K562 (cell line): ENCODE measurements around the gene MTCH2. TPM values are rescaled to one million over a fixed set of nuclear protein-coding genes. Genes with fewer than 3 reads are reported as not detected.

Experiments
- BMI1 ChIP-seq: fragments of 150-350 bp; IDR thresholded peaks from 2 replicates; pipeline ENCODE4 v1.6.1; 2014; ENCODE audit warnings: low read length
- CEBPZ ChIP-seq: fragments of 150-350 bp; IDR thresholded peaks from 2 replicates; pipeline ENCODE4 v1.6.1; 2014; ENCODE audit warnings: low read depth, mild to moderate bottlenecking, low read length, borderline replicate concordance
- ELF2 ChIP-seq: fragments of 250-450 bp; sonication (Bioruptor Pico); IDR thresholded peaks from 2 replicates; pipeline ENCODE4 v1.5.0; 2021; ENCODE audit warnings: mild to moderate bottlenecking
- KAT2B ChIP-seq: IDR thresholded peaks from one replicate; pipeline ENCODE4 v1.6.1; 2012; ENCODE audit warnings: low read depth, mild to moderate bottlenecking, control low read depth, inconsistent platforms, low read length, moderate library complexity
- NFYB ChIP-seq: IDR thresholded peaks from 2 replicates; pipeline ENCODE4 v1.6.1; 2011; ENCODE audit warnings: mild to moderate bottlenecking, moderate library complexity; ENCODE audit not compliant: insufficient read length; ENCODE audit errors: extremely low read depth
- TRIM24 ChIP-seq, 2 experiments: fragments of 450-650 bp; IDR thresholded peaks; 2 replicates each; pipeline ENCODE4 v1.6.1; 2016
- ZBTB1 ChIP-seq: sonication (generic); formaldehyde crosslinking; IDR thresholded peaks from 2 replicates; pipeline ENCODE4 v1.8.1; 2023; ENCODE audit warnings: missing genetic modification reagents, low read depth, mild to moderate bottlenecking, borderline replicate concordance
- ZNF140 ChIP-seq: fragments of 250-450 bp; sonication (Bioruptor Pico); IDR thresholded peaks from 2 replicates; pipeline ENCODE4 v1.8.0; 2021; ENCODE audit warnings: moderate library complexity, mild to moderate bottlenecking, inconsistent platforms
- ZNF146 ChIP-seq: IDR thresholded peaks from one replicate; pipeline ENCODE4 v1.6.1; 2018; ENCODE audit warnings: missing compliant biosample characterization; ENCODE audit not compliant: unreplicated experiment
- ZNF23 ChIP-seq: fragments of 250-450 bp; sonication (Bioruptor Pico); IDR thresholded peaks from 2 replicates; pipeline ENCODE4 v1.4.0; 2020; ENCODE audit warnings: mild to moderate bottlenecking
- ZNF232 ChIP-seq: sonication (generic); formaldehyde crosslinking; IDR thresholded peaks from 2 replicates; pipeline ENCODE4 v1.8.0; 2022; ENCODE audit warnings: mild to moderate bottlenecking, missing genetic modification reagents
- ZNF318 ChIP-seq, 2 experiments: fragments of 450-650 bp; IDR thresholded peaks; 2 replicates each; pipeline ENCODE4 v1.6.1; 2016; ENCODE audit warnings: mild to moderate bottlenecking in 2 of 2, borderline replicate concordance in 1 of 2, low read depth in 1 of 2, moderate library complexity in 1 of 2
- ZNF444 ChIP-seq: fragments of 250-450 bp; sonication (Bioruptor Pico); IDR thresholded peaks from 2 replicates; pipeline ENCODE4 v1.4.0; 2020; ENCODE audit warnings: mild to moderate bottlenecking, moderate library complexity
- ZNF695 ChIP-seq: fragments of 450-650 bp; formaldehyde crosslinking; IDR thresholded peaks from 2 replicates; pipeline ENCODE4 v1.4.0; 2020; ENCODE audit warnings: mild to moderate bottlenecking, moderate library complexity
- polyA plus RNA-seq, 8 experiments: library from polyadenylated mRNA; depleted of rRNA in 4 of 8; stranded (reverse) in 5 of 8; unstranded in 3 of 8; fragments of >200 nt; fragmentation: Nextera tagmentation in 2 of 8; fragmentation: Illumina TruSeq in 1 of 8; extraction: Ambion mirVana in 2 of 8; extraction: Trizol in 1 of 8; gene quantifications; 2 replicates each; pipeline versions ENCODE4 v1.2.1 to v1.2.3, GENCODE V29; 2011 to 2014; ENCODE audit warnings: inconsistent platforms in 1 of 8, missing spikeins in 1 of 8
- total RNA-seq, 7 experiments: library from RNA; depleted of rRNA in 6 of 7; stranded (reverse); fragments of >200 nt in 6 of 7; fragmentation: Illumina TruSeq in 2 of 7; extraction: Trizol in 2 of 7; gene quantifications; 2 replicates each; pipeline versions ENCODE4 v1.2.1 to v1.2.3, GENCODE V29; 2011 to 2021; ENCODE audit warnings: low replicate concordance in 1 of 7
- TF ChIP-seq, protein P1 (sequence below): fragments of 450-650 bp; IDR thresholded peaks from 2 replicates; pipeline ENCODE4 v1.6.1; 2016; ENCODE audit warnings: antibody characterized with exemption

MTCH2 gene
- total and polyA plus RNA-seq, 9 of the 15 experiments (the other 6 are each of a cell fraction or from before 2014, with no cell fraction given), result 95.4 to 620 (median 198) TPM

GRCh38 chr11:47651818-47652469 lies 9.6 kb upstream of the MTCH2 start (continued):
- TF ChIP-seq ZNF318 (IDR thresholded peaks at IDR 0.05; ENCODE audit: borderline replicate concordance in 1 of 2, low read depth in 1 of 2) (no peak), BMI1 (no peak), ZNF146 (CRISPR knock-in tag) (no peak), ZNF140 (CRISPR knock-in tag) (no peak), ZNF444 (no peak), ZNF695 (no peak), KAT2B (no peak), TRIM24 (IDR thresholded peaks at IDR 0.05) (peak; percentile 29 to 68; a peak in 3 of 4 replicates), ZNF232 (CRISPR knock-in tag) (no peak), ZNF23 (CRISPR knock-in tag) (no peak), ELF2 (CRISPR knock-in tag) (no peak), NFYB (no peak), ZBTB1 (no peak), CEBPZ (no peak)
- TF ChIP-seq, protein P1, sequence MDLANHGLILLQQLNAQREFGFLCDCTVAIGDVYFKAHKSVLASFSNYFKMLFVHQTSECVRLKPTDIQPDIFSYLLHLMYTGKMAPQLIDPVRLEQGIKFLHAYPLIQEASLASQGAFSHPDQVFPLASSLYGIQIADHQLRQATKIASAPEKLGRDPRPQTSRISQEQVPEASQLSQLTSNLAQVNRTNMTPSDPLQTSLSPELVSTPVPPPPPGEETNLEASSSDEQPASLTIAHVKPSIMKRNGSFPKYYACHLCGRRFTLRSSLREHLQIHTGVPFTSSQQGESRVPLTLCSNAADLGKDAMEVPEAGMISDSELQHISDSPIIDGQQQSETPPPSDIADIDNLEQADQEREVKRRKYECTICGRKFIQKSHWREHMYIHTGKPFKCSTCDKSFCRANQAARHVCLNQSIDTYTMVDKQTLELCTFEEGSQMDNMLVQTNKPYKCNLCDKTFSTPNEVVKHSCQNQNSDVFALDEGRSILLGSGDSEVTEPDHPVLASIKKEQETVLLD, result no peak
